Spleen (tissue), 11 donors: ENCODE measurements around the gene FPR2. TPM values are rescaled to one million over a fixed set of nuclear protein-coding genes. Genes with fewer than 3 reads are reported as not detected.
A peak's percentile ranks its signal among the peaks of the same experiment; 100 is the strongest.

Source experiments
- DNase-seq: peaks from one replicate; pipeline ENCODE4 v3.0.0-alpha.2; 2020
- H3K27ac ChIP-seq, 8 donors: fragments of 200-600 bp; sonication (generic) in 7 of 8; 1 replicate in 4 of 8; 2 replicates in 4 of 8; pipeline versions ENCODE4 v1.5.0 to v1.8.0; 2016 to 2021; ENCODE audit warnings: inconsistent platforms in 4 of 8, mild to moderate bottlenecking in 4 of 8, moderate library complexity in 1 of 8
- H3K27me3 ChIP-seq, 7 donors: fragments of 200-600 bp; sonication (generic) in 6 of 7; replicated peaks in 1 of 7; 1 replicate in 4 of 7; 2 replicates in 3 of 7; pipeline versions ENCODE4 v1.5.0 to v1.8.0; 2016 to 2021; ENCODE audit warnings: inconsistent platforms in 3 of 7, mild to moderate bottlenecking in 1 of 7
- H3K36me3 ChIP-seq, 6 donors: fragments of 200-600 bp; sonication (generic) in 5 of 6; 1 replicate in 4 of 6; 2 replicates in 2 of 6; pipeline versions ENCODE4 v1.5.0 to v1.8.0; 2016 to 2021; ENCODE audit warnings: inconsistent platforms in 2 of 6
- H3K4me1 ChIP-seq, 6 donors: fragments of 200-600 bp; sonication (generic) in 5 of 6; 1 replicate in 3 of 6; 2 replicates in 3 of 6; pipeline versions ENCODE4 v1.5.0 to v1.8.0; 2016 to 2021; ENCODE audit warnings: inconsistent platforms in 3 of 6
- H3K4me3 ChIP-seq, 8 donors: fragments of 200-600 bp; sonication (generic) in 7 of 8; 1 replicate in 4 of 8; 2 replicates in 4 of 8; pipeline versions ENCODE4 v1.5.0 to v1.8.0; 2016 to 2021; ENCODE audit warnings: inconsistent platforms in 4 of 8, mild to moderate bottlenecking in 4 of 8, moderate library complexity in 2 of 8
- H3K9me3 ChIP-seq, 8 donors: fragments of 200-600 bp; sonication (generic) in 7 of 8; 1 replicate in 4 of 8; 2 replicates in 4 of 8; pipeline versions ENCODE4 v1.5.0 to v1.8.0; 2016 to 2021; ENCODE audit warnings: inconsistent platforms in 4 of 8
- CTCF ChIP-seq, 11 experiments: fragments of 200-600 bp in 7 of 11; fragments of 450-650 bp in 4 of 11; sonication (generic) in 4 of 11; IDR thresholded peaks in 8 of 11; conservative IDR thresholded peaks in 3 of 11; 1 replicate in 7 of 11; 2 replicates in 4 of 11; pipeline versions ENCODE4 v1.4.0 to v1.8.0; 2016 to 2021; ENCODE audit warnings: antibody characterized with exemption in 11 of 11, inconsistent platforms in 4 of 11, mild to moderate bottlenecking in 1 of 11
- POLR2A ChIP-seq, 3 donors: fragments of 450-650 bp; IDR thresholded peaks; one replicate each; pipeline ENCODE4 v1.5.1; 2017; ENCODE audit warnings: antibody characterized with exemption in 3 of 3, mild to moderate bottlenecking in 1 of 3
- POLR2AphosphoS5 ChIP-seq, 3 donors: sonication (generic); formaldehyde crosslinking; IDR thresholded peaks; one replicate each; pipeline ENCODE4 v1.5.1; 2017; ENCODE audit warnings: antibody characterized with exemption in 3 of 3
- WGBS, 5 donors: extraction: QIAGEN DNeasy Blood & Tissue Kit in 3 of 5; methylation state at CpG; one replicate each; pipeline versions ENCODE4 v1.1.5 to v1.1.7; 2013 to 2018; 5-methylcytosine and 5-hydroxymethylcytosine counted together
- intact Hi-C: fragments of 100-400 bp; cut with DNase I; formaldehyde crosslinking; loops from one replicate; pipeline ENCODE4 v1.15.0; 2023; ENCODE audit warnings: low total_unique reads
- polyA plus RNA-seq, 3 donors: library from polyadenylated mRNA; stranded (reverse); fragments of 200-250 nt; gene quantifications; one replicate each; pipeline ENCODE4 v1.2.1, GENCODE V29; 2013
- total RNA-seq, 7 donors: library from RNA; depleted of rRNA in 3 of 7; stranded (reverse); fragments of >200 nt in 3 of 7; fragmentation: NEBNext Ultra II Directional in 4 of 7; extraction: Animal tissue kit (Norgen Biotek cat#: 25700) in 4 of 7; gene quantifications; one replicate each; pipeline versions ENCODE4 v1.1.0 to v1.2.1, GENCODE V29; 2016 to 2021
- donor health status: healthy with polysubstance abuse.
- donor health status: DM: no; HTN: no; CAD: no; lungs with moderate emphysema.
- donor health status: DM: no; HTN: no; CAD: no.
- donor health status: Bipolar disorder and iron deficiency.
- donor health status: healthy.
- donor health status: DM: no; HTN: no; CAD: no.
- donor health status: DM: yes; HTN: yes; CAD: no.

FPR2 gene
- total and polyA plus RNA-seq, 10 donors, result 1.5 to 88.0 (median 34.7) TPM

- Histone ChIP-seq H3K4me3 (no peak overlapping the region), H3K4me1 (peaks cover 0 to 56% (median 13%) of the 10 kb centered on the region in 6 donors), H3K36me3 (no peaks in the 10 kb centered on the region), H3K9me3 (peaks cover 0 to 62% (median 20%) of the 10 kb centered on the region in 8 donors), H3K27ac (no peak overlapping the region), H3K27me3 (no peaks in the 10 kb centered on the region)
- intact Hi-C loops, result no loop called here
- 73 to 84% (median 82%) methylated on average over 7 of the region's 7 CpGs for WGBS, 5 donors
- DNase-seq, result no peak
- TF ChIP-seq CTCF (IDR thresholded peaks at IDR 0.05 in 8 of 11, conservative IDR thresholded peaks at IDR 0.05 in 3 of 11) (peak in 1 of 11 experiments; percentile 26), POLR2AphosphoS5 (IDR thresholded peaks at IDR 0.05) (no peak)
These were observed 49.2 kb downstream of the FPR2 start for GRCh38 chr19:51810223-51810622.

- Histone ChIP-seq H3K36me3 (no peaks in the 10 kb centered on the region), H3K4me1 (peaks cover 0 to 54% (median 13%) of the 10 kb centered on the region in 6 donors), H3K27ac (peak overlapping the region in 4 of 8 donors; percentile 33 to 62 (median 50)), H3K27me3 (no peaks in the 10 kb centered on the region), H3K9me3 (peaks cover 0 to 69% (median 21%) of the 10 kb centered on the region in 8 donors), H3K4me3 (no peak overlapping the region)
- no peak for DNase-seq
- WGBS, 5 donors, result 77 to 83% (median 82%) methylated on average over 11 of the region's 11 CpGs
- peak in 1 of 3 donors; percentile 52 for TF ChIP-seq POLR2AphosphoS5 (IDR thresholded peaks at IDR 0.05)
- TF ChIP-seq POLR2A (IDR thresholded peaks at IDR 0.05), result no peak
- TF ChIP-seq CTCF (IDR thresholded peaks at IDR 0.05 in 8 of 11, conservative IDR thresholded peaks at IDR 0.05 in 3 of 11), result no peak
- intact Hi-C loops, result no loop called here
These were observed 50.4 kb downstream of the FPR2 start for GRCh38 chr19:51811344-51811743.

- H3K27me3 ChIP-seq, result no peaks in the 10 kb centered on the region
- WGBS, 5 donors, result 84 to 93% (median 87%) methylated on average over 9 of the region's 9 CpGs
- H3K4me1 ChIP-seq, result peaks cover 0 to 44% (median 2%) of the 10 kb centered on the region in 6 donors
- intact Hi-C loops, result no loop called here
- TF ChIP-seq POLR2AphosphoS5 (IDR thresholded peaks at IDR 0.05), result no peak
- TF ChIP-seq POLR2A (IDR thresholded peaks at IDR 0.05), result no peak
- no peak for TF ChIP-seq CTCF (IDR thresholded peaks at IDR 0.05 in 8 of 11, conservative IDR thresholded peaks at IDR 0.05 in 3 of 11)
- H3K4me3 ChIP-seq, result no peak overlapping the region
- H3K36me3 ChIP-seq, result no peaks in the 10 kb centered on the region
- H3K9me3 ChIP-seq, result peaks cover 0 to 68% (median 21%) of the 10 kb centered on the region in 8 donors
- no peak for DNase-seq
- no peak overlapping the region for H3K27ac ChIP-seq
These were observed 54.1 kb downstream of the FPR2 start for GRCh38 chr19:51815043-51815442.

GRCh38 chr19:51816711-51817110 is 55.7 kb downstream of the FPR2 start:
- no peak overlapping the region for H3K4me3 ChIP-seq
- no peaks in the 10 kb centered on the region for H3K27me3 ChIP-seq
- peaks cover 0 to 51% (median 20%) of the 10 kb centered on the region in 8 donors for H3K9me3 ChIP-seq
- peak overlapping the region in 2 of 8 donors; percentile 11 to 30 for H3K27ac ChIP-seq
- TF ChIP-seq POLR2A (IDR thresholded peaks at IDR 0.05), result no peak
- TF ChIP-seq CTCF (IDR thresholded peaks at IDR 0.05 in 8 of 11, conservative IDR thresholded peaks at IDR 0.05 in 3 of 11), result no peak
- TF ChIP-seq POLR2AphosphoS5 (IDR thresholded peaks at IDR 0.05), result no peak
- intact Hi-C loops, result no loop called here
- peaks cover 0 to 39% (median 1%) of the 10 kb centered on the region in 6 donors for H3K4me1 ChIP-seq
- DNase-seq, result no peak
- 88 to 100% (median 93%) methylated on average over 1 of the region's 1 CpG for WGBS, 5 donors
- no peaks in the 10 kb centered on the region for H3K36me3 ChIP-seq
